NCI-H460 (cell line): Measurements from ENCODE around the gene ZNF385C. TPM values are rescaled to one million over a fixed set of nuclear protein-coding genes. Genes with fewer than 3 reads are reported as not detected.

Experiments
- DNase-seq: peaks from one replicate; pipeline ENCODE4 v3.0.0-alpha.2; 2016; ENCODE audit warnings: low read depth; ENCODE audit errors: extremely low read depth
- total RNA-seq: library from RNA; depleted of rRNA; stranded (reverse); fragments of >200 nt; shearing (Covaris generic); gene quantifications from 2 replicates; pipeline ENCODE4 v1.2.3, GENCODE V29; 2014; rRNA removed

Gene ZNF385C
- total RNA-seq, 1 experiment from 2014 or later = 0.10 TPM

GRCh38 chr17:42002175-42002791 lies 96.0 kb downstream of the ZNF385C start:
- no peak for DNase-seq

- DNase-seq = no peak
Measured at GRCh38 chr17:42001729-42002128, 96.5 kb downstream of the ZNF385C start.

GRCh38 chr17:42000413-42001133 lies 97.7 kb downstream of the ZNF385C start:
- DNase-seq = no peak

GRCh38 chr17:41998497-41998896 lies 99.8 kb downstream of the ZNF385C start:
- DNase-seq = no peak

- no peak for DNase-seq
Measured at GRCh38 chr17:41996855-41997164, 101.5 kb downstream of the ZNF385C start.

GRCh38 chr17:41992576-41992975 lies 105.7 kb downstream of the ZNF385C start:
- no peak for DNase-seq

GRCh38 chr17:41989702-41990419 lies 108.4 kb downstream of the ZNF385C start:
- no peak for DNase-seq

- DNase-seq = no peak
Measured at GRCh38 chr17:41988418-41988817, 109.9 kb downstream of the ZNF385C start.

GRCh38 chr17:41987642-41988041 lies 110.6 kb downstream of the ZNF385C start:
- no peak for DNase-seq

GRCh38 chr17:41986634-41987033 lies 111.6 kb downstream of the ZNF385C start:
- DNase-seq = no peak

- no peak for DNase-seq
Measured at GRCh38 chr17:41985919-41986318, 112.4 kb downstream of the ZNF385C start.

- no peak for DNase-seq
Measured at GRCh38 chr17:41984454-41984853, 113.8 kb downstream of the ZNF385C start.

GRCh38 chr17:41982026-41982760 lies 116.1 kb downstream of the ZNF385C start:
- no peak for DNase-seq

GRCh38 chr17:41977991-41978390 lies 120.3 kb downstream of the ZNF385C start:
- no peak for DNase-seq

- no peak for DNase-seq
Measured at GRCh38 chr17:41976142-41976768, 122.0 kb downstream of the ZNF385C start.

Other genes with a start within 250 kb of the ZNF385C start
- 21.1 and 29.2 TPM in 2 replicates for gene KLHL11, start 233.1 kb downstream of the ZNF385C start, total RNA-seq
- gene ACLY, start 179.5 kb downstream of the ZNF385C start, total RNA-seq = 100 and 114 TPM in 2 replicates
- 0.46 and 1.3 TPM in 2 replicates for gene ODAD4, start 167.9 kb downstream of the ZNF385C start, total RNA-seq
- gene CNP, start 131.7 kb downstream of the ZNF385C start, total RNA-seq = 26.4 and 35.2 TPM in 2 replicates
- 107 and 109 TPM in 2 replicates for gene DNAJC7, start 81.0 kb downstream of the ZNF385C start, total RNA-seq
- 53.1 and 60.9 TPM in 2 replicates for gene NKIRAS2, start 78.4 kb downstream of the ZNF385C start, total RNA-seq
- gene C17orf113, start 47.9 kb downstream of the ZNF385C start, total RNA-seq = 1.2 and 1.5 TPM in 2 replicates
- 3.7 and 3.8 TPM in 2 replicates for gene DHX58, start 14.2 kb upstream of the ZNF385C start, total RNA-seq
- 19.2 and 23.4 TPM in 2 replicates for gene KAT2A, start 22.9 kb upstream of the ZNF385C start, total RNA-seq
- 0.07 TPM in 1 of 2 replicates, not detected in the other for gene HSPB9, start 24.3 kb upstream of the ZNF385C start, total RNA-seq
- gene RAB5C, start 56.5 kb upstream of the ZNF385C start, total RNA-seq = 66.0 and 66.5 TPM in 2 replicates
- gene KCNH4, start 82.7 kb upstream of the ZNF385C start, total RNA-seq = 0.05 TPM in 1 of 2 replicates, not detected in the other
- gene HCRT, start 87.0 kb upstream of the ZNF385C start, total RNA-seq = not detected in 2 replicates
- gene GHDC, start 96.0 kb upstream of the ZNF385C start, total RNA-seq = 13.3 and 13.9 TPM in 2 replicates
- gene STAT5B, start 177.9 kb upstream of the ZNF385C start, total RNA-seq = 29.4 and 38.0 TPM in 2 replicates
- gene STAT5A, start 190.0 kb upstream of the ZNF385C start, total RNA-seq = 1.6 and 2.9 TPM in 2 replicates